Measurements from ENCODE around the gene CD300LF.
A peak's percentile ranks its signal among the peaks of the same experiment; 100 is the strongest.

DNA sequence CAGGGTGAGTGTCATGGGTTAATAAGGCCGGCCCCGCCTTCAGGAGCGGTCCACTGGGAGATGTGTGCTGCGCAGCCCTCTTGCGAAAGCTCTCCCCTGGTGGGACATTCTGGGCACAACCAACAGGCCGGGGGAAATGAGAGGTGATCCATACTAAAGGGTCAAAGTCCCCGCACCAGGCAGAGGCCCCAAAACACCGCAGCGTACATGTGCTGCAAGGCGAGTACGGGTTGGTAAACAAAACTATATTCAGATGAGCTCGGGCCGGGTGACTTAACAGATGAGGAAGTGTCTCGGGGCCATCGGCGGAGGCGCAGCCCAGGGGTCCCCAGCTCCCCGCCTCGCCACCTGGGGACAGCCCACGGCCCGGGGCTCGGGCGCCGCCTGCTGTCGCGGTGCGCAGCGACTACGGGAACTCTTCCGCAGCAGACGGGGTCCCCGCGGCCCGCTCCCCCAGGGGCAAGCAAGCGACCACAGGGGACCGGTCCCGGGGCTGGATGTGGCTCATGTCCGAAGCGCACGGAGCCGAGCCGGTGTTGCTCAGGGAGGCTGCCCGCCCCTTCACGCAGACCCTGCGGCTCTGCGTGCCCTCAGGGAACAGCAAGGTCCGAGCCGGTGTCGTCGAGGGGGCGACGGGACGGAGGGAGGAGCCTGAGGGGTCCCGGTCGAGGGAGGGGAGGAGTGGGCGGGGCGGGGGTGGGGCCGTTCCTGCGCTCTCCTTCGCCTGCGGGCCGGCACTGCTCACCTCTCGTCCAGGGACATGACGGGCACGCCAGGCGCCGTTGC is 24.0 kb upstream of the CD300LF start, which contains the start of gene RAB37:
- TF ChIP-seq, protein P1, sequence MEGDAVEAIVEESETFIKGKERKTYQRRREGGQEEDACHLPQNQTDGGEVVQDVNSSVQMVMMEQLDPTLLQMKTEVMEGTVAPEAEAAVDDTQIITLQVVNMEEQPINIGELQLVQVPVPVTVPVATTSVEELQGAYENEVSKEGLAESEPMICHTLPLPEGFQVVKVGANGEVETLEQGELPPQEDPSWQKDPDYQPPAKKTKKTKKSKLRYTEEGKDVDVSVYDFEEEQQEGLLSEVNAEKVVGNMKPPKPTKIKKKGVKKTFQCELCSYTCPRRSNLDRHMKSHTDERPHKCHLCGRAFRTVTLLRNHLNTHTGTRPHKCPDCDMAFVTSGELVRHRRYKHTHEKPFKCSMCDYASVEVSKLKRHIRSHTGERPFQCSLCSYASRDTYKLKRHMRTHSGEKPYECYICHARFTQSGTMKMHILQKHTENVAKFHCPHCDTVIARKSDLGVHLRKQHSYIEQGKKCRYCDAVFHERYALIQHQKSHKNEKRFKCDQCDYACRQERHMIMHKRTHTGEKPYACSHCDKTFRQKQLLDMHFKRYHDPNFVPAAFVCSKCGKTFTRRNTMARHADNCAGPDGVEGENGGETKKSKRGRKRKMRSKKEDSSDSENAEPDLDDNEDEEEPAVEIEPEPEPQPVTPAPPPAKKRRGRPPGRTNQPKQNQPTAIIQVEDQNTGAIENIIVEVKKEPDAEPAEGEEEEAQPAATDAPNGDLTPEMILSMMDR (IDR thresholded peaks at IDR 0.05; ENCODE audit: low read depth, low read length, missing input control) = no peak
- TF ChIP-seq, protein P2, sequence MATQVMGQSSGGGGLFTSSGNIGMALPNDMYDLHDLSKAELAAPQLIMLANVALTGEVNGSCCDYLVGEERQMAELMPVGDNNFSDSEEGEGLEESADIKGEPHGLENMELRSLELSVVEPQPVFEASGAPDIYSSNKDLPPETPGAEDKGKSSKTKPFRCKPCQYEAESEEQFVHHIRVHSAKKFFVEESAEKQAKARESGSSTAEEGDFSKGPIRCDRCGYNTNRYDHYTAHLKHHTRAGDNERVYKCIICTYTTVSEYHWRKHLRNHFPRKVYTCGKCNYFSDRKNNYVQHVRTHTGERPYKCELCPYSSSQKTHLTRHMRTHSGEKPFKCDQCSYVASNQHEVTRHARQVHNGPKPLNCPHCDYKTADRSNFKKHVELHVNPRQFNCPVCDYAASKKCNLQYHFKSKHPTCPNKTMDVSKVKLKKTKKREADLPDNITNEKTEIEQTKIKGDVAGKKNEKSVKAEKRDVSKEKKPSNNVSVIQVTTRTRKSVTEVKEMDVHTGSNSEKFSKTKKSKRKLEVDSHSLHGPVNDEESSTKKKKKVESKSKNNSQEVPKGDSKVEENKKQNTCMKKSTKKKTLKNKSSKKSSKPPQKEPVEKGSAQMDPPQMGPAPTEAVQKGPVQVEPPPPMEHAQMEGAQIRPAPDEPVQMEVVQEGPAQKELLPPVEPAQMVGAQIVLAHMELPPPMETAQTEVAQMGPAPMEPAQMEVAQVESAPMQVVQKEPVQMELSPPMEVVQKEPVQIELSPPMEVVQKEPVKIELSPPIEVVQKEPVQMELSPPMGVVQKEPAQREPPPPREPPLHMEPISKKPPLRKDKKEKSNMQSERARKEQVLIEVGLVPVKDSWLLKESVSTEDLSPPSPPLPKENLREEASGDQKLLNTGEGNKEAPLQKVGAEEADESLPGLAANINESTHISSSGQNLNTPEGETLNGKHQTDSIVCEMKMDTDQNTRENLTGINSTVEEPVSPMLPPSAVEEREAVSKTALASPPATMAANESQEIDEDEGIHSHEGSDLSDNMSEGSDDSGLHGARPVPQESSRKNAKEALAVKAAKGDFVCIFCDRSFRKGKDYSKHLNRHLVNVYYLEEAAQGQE (IDR thresholded peaks at IDR 0.05) = peak; percentile 81
- no peak for TF ChIP-seq YY1 (IDR thresholded peaks at IDR 0.05)
- peak; percentile 21 to 69 for TF ChIP-seq RAD21 (IDR thresholded peaks at IDR 0.05)
- TF ChIP-seq, protein P3, sequence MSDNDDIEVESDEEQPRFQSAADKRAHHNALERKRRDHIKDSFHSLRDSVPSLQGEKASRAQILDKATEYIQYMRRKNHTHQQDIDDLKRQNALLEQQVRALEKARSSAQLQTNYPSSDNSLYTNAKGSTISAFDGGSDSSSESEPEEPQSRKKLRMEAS (IDR thresholded peaks at IDR 0.05) = no peak

All from liver (tissue), 3 donors.